Middle frontal gyrus (tissue), 1 donor: Measurements from ENCODE around the gene TMED6.
"Not testable (repeated sequence)": the region's sequence is repeated elsewhere in the genome, so short reads cannot be mapped to it uniquely, and the experiment has no call there.

Experiments
- DNase-seq: peaks from one replicate; pipeline ENCODE4 v3.0.0-alpha.2; 2015; ENCODE audit warnings: low spot score; ENCODE audit errors: extremely low spot score

TMED6 gene

DNA sequence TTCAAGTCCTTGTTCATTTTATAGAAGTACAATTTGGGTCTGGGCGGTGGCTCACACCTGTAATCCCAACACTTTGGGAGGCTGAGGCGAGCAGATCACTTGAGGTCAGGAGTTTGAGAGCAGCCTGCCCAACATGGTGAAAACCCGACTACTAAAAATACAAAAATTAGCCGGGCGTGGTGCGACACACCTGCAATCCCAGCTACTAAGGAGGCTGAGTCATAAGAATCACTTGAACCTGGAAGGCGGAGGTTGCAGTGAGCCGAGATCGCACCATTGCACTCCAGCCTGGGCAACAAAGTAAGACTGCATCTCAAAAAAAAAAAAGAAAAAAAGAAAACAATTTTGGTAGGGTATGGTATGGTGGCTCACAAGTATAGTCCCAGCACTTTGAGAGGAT is 8.5 kb upstream of the TMED6 start:
- DNase-seq, result not testable (repeated sequence)

DNA sequence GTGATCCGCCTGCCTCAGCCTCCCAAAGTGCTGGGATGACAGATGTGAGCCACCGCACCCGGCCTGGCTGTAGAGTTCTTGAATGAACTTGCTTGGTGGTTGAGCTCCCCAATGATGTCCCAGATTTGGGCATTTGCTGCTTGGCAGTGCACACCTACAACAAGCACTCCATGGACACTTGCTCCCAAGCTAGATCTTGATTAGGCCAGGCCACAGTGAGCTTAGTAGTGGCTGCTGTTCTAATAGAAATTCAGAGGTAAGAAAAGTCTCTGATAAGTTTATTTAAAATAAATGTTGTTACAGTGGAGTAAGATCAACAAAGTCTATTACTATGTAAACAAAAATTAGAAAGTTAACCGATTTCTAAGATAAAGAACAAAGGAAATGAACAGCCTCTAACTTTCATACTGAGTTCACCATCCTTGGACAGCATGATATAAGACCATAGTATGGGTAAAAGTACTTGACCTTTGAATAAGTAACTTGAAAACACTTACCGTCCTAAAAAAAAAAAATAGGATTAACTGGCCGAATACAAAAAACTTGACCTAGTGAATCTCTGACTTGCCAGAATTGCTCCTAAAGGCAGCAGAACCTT is 951 bp downstream of the TMED6 start:
- DNase-seq, result no peak

DNA sequence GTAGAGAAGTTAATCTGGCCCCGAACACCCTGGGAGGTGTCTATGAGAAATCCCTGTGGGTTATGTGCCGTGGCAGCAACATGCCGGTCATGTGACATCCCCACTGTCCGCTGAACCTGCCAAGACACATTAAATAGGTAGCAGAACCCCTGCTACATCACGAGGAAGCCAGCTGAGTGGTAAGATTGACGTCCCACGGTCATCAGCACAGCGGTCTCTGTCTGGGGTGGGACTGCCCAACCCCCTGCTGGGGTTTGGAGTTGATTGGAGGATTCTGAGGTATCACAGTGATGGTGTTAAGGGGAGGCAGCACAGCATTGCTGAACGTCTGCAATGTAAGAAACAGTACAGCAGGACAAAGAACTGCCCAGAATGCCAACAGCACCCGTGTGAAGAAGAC is 2.0 kb downstream of the TMED6 start:
- no peak for DNase-seq

DNA sequence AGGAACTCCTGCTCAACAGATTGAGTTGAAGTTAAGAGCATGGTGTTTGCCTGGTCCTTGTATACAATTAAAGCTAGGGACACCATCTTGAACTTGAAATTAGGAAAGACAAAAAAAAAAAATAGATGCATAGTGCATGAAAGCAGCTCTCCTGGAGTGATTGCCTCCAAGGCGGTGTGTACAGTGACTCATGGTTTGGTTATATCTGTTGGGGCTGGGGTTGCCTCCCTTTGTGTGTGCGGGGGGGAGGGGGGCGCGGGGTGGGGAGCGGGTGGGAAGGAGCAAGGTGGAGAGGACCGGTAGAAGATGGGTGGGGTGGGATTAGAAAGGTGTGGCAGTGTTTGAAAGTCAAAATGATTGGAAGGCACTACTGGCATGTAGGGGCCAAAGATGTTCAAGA is 3.4 kb downstream of the TMED6 start:
- DNase-seq, result no peak

DNA sequence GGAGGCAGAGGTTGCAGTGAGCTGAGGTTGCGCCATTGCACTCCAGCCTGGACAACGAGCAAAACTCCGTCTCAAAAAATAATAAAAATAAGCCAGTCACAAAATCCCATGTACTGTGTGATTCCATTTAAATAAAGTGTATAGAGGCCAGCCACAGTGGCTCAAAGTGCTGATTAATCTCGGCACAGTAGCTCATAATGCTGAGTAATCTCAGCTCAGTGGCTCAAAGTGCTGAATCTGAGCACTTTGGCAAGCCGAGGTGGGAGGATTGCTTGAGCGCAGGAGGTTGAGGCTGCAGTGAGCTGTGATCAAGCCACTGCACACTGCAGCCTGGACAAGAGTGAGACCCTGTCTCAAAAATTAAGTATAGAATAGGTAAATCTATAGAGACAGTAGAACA is 4.9 kb downstream of the TMED6 start:
- DNase-seq, result no peak

DNA sequence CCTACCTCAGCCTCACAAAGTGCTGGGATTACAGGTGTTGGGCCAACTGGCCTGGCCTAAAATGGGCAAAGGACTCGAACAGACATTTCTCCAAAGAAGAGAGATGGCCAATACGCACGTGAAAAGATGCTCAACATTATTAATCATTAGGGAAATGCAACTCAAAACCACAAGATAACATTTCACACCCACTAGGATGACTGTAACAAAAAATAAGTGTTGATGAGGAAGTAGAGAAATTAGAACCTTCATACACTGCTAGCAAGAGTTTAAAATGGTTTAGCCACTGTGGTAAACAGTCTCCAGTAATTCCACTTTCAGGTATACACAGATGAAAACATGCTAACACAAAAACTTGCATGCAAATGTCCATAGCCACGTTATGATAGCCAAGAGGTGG is 5.7 kb downstream of the TMED6 start:
- no peak for DNase-seq

DNA sequence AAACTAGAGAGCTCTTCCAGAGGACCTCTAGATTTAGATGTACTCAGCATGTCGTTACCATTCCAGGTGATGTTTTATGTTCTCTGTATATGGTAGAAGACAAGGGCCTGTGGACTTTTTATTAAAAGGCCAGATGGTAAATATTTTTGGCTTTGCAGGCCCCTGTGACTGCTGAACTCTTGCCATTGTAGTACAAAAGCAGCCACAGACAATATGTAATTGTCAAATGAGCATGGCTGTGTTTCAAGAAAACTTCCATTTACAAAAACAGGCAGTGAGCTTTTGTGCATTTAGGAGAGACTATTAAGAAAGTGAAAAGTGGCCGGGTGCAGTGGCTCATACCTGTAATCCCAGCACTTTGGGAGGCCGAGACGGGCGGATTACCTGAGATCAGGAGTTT is 7.4 kb downstream of the TMED6 start:
- DNase-seq, result no peak

DNA sequence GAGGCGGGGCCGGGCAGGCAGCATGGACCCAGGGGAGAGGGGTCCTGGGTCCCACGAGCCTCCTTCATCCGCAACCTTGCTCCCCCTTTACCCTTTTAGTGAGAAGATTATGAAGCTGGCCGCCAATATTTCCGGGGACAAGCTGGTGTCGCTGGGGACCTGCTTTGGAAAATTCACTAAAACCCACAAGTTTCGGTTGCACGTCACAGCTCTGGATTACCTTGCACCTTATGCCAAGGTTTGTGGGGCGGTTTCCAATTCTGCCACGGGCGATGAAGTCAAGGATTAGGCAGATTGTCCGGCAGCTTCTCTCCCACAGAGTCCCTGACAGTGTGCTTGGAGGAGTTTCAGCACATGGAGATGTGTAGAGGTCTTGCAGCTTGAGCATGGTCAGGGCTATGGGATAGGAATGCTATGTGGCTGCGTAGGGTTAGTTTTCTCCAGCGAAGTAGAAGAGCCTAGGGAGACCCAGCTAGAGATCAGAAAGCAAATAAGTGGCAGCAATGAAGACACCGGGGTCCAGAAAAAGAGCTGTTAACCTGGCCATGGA is 11.4 kb downstream of the TMED6 start:
- DNase-seq, result no peak

DNA sequence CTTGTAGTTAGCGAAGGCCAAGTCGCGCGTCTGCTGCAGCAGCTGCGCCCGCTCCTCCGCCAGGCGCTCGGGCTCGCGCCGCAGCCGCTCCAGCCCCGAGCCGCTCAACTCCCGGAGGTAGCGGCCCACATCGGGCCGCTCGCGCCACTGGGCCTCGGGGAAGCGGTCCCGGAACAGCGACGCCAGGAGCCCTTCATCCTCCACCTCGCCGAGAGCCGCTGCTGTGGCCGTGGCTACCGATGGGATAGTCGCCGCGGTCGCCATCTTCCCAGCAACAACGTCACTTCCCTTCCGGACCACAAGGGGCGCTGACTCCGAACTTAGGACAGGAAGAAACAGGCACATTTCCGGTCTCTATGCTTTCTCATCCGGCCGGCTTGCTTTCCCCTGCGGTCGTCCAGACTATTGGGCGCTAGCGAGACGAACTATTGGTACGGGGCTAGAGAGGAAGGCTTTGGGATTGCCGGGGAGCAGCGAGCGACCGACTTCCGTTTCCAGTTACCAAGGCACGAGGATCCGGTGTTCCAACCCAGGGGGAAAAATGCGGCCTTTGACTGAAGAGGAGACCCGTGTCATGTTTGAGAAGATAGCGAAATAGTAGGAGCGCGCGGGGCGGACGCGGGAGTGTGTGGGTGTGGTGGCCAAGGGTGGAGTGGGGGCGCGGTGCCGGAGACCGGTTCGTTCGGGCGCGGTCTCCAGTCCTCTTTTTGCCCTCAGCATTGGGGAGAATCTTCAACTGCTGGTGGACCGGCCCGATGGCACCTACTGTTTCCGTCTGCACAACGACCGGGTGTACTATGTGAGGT is 12.1 kb downstream of the TMED6 start, which contains the start of the genes COG8 and NIP7:
Gene COG8 (minus strand): TSS at position 276 of the 806 bp plus-strand sequence. CDS start 12 bp downstream, at position 264.
Gene NIP7 (plus strand): TSS at position 484 of the 806 bp plus-strand sequence. CDS start 58 bp downstream, at position 542.
- DNase-seq, result peak; percentile 97

DNA sequence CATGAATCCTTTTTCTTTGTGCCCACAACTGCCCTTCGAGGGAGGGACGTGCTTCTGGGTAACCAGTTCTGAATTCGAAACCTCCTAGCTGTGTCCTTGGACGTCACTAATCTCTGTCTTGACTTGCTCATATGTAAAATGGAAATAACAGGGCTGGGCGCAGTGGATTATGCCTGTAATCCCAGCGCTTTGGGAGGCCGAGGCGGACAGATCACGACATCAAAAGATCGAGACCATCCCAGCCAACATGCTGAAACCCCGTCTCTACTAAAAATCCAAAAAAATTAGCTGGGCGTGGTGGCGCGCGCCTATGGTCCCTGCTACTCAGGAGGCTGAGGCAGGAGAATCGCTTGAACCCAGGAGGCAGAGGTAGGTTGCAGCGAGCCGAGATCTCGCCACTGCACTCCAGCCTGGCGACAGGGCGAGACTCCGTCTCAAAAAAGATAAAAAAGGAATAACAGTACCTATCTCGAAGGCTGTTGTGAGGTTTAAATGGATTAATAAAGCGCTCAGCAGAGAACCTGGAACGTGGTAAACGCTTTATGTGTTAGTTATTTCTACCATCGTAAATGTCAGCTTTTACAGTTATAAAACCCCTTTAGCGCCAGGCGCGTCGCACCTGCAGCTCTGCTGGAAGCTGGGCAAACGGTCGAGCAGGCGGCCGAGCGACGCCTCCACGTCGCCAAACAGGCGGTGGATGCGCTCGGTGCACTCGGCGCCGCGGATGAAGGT is 12.9 kb downstream of the TMED6 start:
- DNase-seq, result no peak

DNA sequence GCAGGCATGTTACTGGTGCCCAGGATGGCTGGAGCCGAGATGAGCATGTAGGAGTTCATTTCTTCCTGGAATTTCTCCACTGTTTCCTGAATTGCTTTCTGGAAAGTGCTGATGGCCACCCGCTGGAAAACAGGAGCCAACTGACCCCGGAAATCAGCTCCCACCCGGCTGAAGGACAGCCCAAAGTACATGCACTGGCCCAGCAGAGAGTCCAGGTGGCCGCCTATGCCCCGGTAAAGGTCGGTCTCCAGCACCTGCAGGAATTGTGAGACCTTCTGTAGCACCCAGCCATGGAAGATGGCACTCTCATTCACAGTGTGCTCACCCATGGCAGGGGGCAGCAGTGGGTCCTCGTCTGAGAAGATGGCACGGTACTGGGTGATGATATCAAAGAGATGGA is 16.9 kb downstream of the TMED6 start:
- no peak for DNase-seq

DNA sequence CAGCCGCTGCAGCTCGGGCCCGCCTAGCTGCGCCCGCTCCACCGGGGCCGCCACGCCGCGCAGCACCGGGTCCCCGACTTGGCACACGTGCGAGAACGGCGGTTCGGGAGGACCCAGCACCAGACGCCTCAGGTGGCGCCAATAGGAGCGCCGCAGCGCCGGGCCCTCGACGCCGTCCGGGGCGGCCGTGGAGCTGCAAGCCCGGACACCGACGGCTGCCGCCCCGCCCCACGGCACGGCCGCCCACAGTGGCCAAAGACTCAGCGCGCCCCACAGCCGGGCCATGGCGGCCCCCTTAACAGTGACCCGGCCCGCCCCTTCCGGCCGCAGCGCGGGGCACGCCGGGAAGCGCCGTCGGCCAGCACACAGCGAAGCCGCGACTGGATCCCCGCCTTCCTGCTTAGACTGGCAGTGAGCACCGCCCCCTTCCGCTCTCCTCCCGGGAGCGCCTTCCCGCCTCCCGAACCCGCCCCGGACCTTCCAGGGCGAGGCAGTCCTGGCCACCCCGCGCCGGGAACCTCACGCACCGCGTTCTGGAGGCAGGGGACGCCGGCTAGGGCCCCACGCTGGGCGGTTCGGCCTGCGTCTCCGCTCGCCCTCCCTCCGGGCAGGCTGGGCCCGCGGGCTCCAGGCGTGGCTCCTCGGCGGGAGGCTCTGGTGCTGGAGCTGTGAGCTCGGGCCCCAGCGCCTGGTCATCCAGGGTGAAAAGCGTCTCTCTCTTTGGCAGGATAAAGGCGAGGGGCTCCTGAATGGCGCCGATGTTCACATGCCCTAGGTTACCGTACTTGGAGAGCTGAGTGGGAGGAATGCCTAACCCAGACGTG is 21.1 kb downstream of the TMED6 start, which contains the start of gene PDF:
Gene PDF (minus strand): TSS at position 303 of the 824 bp plus-strand sequence. CDS start 18 bp downstream, at position 285.
- DNase-seq, result peak; percentile 93

DNA sequence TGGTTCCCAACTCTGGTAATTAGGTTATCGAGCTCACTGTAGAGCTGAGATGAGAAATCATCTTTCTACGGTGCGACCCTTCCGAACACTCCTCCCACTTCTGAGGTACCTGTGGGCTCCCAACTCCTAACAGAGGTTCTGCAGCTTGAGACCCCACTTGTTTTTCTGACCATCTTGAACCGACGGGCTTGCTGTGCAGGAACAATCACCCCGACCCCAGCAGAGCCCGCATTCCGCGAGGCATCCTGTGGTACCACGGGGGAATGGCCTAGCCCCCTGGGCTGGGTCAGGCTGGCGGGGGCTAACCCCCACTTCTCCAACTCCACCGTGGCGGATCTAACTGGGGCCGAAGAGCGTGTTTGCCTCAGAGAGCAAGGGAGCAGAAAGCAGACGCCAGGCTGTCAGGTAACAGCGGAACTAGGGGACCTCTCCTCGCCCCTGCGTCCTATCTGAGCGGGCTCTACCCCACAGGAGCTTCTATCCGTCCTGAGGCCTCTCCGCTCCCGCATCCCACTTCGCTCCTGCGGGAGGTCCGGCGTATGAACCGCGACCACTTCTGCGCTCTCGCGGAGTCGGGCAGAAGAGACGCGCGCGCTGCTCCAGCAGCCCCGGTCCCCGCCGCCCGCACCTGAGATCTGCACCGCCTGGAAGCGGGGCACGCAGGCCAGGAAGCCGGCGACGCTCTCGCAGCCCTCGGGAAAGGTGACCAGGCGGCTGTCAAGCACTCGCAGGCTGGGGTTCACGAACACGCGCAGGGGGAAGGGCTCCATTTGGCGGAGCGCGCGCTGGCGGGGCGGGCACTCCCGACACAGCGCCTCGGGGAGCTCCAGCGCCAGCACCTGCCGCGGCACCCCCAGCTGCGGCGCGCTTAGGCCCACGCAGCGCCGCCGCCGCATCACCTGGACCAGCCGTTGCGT is 22.0 kb downstream of the TMED6 start:
- DNase-seq, result no peak

DNA sequence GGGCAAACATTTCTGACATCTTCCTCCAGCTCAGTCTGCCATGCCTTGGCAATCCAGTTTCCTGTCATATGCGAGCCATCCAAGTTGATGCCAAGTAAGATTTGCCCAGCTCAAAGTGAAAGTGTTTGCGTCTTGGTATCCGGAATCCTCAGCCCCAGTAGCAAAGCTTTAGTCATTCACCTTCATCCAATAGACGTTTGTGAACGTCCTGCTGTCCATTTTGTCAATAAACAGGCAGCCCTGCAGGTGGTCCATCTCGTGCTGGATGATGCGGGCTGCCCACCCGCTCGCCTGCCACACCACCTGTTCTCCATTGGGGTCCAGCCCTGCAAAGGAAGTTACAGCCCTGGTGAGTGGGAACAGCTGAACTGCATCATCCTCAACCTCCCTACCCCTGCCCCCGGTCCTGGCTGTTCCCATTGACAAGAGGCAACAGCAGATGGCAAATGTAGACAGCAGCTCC is 22.7 kb downstream of the TMED6 start:
- DNase-seq, result no peak

DNA sequence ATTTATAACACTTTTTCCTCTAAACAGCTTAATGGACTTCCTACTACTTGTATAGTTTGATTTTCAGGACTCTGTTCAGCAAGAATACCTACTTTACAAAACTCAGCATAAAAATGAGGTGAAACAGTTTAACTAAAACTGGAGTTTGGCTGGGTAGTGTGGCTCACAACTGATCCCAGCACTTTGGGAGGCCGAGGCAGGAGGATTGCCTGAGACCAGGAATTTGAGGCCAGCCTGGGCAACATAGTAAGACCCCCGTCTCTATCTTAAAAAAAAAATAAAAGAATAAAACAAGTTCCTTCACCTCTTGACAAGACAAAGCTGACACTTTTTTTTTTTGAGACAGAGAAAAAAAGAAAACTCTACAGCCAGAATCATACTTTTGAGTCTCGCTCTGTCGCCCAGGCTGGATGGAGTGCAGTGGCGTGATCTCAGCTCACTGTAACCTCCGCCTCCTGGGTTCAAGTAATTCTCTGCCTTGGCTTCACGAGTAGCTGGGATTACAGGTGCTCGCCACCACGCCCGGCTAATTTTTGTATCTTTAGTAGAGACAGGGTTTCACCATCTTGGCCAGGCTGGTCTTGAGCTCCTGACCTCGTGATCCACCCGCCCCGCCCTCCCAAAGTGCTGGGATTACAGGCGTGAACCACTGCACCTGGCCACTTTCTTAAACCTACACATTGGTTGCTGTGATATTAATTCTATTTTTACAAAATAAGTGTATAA is 23.8 kb downstream of the TMED6 start:
- no peak for DNase-seq

DNA sequence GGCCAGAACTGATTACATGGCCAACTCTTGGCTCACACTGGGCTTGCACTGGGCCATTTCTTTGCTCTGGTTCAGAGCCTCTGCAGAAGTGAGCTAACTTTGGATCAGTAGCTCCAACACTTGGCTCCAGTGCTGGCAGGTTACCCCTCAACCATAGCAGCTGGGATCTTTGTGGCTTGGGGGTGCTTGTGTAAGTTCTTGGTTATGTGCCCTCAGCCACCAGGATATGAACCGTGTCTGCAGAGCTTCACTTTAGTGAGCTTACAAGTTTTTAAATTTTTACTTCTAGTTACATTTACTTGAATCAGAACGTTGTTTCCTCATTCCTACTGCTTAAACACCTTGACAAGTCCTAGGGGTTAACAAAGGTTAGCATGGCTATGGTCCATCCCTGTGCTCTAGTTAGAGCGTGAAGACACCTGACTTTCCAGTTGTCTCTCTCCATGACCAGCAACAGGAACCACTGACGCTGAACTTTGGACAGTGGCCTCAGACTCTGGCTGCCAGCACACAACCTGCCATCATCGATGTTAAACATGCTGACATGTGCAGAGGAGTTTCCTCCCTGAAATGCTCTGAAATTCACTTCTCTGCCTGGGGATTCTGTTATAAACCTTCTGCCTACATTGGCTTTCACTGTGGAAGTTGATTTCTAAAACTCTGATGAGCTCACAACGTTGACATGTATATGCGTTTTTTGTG is 25.3 kb downstream of the TMED6 start:
- no peak for DNase-seq

DNA sequence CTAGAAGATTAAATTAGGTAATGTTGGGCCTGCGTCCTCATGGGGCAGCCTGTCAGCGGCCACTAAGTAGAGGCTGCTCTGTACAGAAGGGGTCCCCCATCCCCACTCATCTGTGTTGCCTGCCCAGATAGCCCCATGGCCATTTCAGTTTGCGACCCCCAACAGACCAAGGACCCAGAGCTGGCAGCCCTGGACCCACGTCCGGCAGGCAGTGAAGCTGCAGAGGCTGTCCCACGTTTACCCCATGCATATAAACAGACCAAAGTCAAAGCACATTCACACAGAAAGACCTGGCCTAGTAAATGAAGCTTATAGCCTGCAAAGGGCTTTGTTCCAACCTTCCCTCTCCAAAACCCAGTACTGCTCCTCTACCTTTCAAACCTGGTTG is 25.8 kb downstream of the TMED6 start:
- no peak for DNase-seq

DNA sequence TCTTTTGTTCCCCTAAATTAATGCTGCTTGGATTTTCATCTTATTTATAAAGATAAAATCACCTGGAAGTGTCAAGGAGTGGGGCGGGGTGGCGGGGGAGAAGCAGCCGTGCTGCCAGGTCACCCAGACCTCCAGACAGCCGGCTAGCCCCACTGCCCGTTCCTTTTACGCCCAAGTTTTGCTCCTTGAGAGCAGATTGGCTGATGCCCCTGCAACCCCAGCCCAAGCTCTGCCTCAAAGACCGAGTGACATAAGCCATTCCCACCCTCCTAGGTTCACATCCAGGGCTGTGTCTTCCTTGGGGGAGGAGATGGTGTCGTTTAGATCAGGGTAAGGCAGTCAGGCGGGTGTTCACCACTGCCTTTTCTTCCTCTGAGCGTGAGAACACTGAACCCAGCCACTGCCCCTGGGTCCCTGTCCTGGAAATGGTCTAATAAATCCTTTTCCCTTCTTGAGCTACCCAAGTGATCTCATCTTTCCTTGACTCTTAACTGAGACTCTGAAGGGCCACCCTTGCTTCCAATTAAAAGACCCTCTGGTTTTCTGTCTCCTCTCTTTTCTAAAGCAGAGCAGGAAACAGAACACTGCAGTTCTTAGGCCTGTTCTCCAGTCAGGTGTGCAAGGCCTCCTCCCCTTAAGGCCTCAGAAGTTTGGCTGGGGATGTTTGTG is 26.9 kb downstream of the TMED6 start:
- DNase-seq, result no peak
